GM12865 (cell line): Measurements from ENCODE around the gene PLEKHA5.

Experiments
- DNase-seq: peaks from one replicate; pipeline ENCODE4 v3.0.0; 2010; ENCODE audit warnings: low read depth
- H3K4me3 ChIP-seq: 2 replicates; pipeline ENCODE4 v1.5.1; 2011; ENCODE audit warnings: mild to moderate bottlenecking, low read depth, low read length, control low read depth
- CTCF ChIP-seq: IDR thresholded peaks from 2 replicates; pipeline ENCODE4 v1.5.1; 2011; ENCODE audit warnings: low read length, control low read depth, low read depth, inconsistent platforms; ENCODE audit not compliant: insufficient read depth; ENCODE audit errors: missing control alignments

The PLEKHA5 gene

DNA sequence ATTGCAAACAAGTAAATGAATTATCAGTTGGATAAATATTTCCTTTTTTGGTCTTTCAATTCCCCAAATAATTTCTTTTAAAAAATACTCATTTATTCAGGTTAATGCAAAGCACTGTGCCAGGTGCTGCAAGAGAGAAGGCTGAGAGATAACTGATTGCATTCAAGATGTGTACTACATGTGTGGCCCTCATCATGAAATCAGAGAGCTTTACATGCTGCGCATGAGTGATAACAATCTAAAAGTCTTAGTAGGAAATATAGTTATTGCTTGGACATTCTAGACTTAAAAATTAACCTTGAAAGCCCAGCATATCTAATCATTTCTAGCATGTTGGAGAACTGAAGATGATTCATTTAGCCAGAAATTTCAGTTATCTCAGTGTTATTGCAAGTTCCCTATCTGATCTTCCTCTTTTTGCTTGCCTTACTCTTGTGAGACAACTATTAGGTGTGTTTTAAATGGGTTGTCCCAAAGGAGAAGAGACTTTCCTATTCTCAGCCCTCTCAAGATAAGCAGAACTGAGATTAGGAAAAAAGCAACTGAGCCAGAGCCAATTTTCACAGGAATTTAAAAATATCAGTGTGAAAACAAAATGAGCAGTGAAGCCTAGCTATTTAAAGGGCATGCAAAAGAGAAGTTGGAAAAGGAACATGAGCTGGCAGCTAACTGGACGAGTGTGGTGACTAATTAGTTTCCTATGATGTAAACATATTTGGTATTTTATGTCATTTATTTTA, 60.9 kb downstream of the PLEKHA5 start:
- no peak overlapping the region for H3K4me3 ChIP-seq
- no peak for DNase-seq
- TF ChIP-seq CTCF = no peak

DNA sequence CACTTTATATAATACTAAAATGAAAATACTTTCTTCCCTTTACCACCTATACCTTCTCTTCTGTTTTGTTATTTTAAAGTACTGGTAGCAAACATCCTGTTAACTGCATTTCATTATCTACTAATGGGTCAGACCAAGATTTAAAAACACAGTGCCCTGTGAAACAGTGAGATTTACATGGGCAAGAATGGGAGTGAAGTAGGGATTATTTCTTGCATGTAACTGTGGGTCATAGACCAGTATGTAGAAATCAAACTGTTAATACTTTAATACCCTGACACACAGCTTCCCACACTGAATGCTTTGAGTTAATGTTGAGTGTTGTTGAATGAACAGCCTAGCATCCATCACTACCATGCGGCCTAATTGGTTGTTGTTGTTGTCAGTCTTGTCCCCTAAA, 61.6 kb downstream of the PLEKHA5 start:
- no peak for DNase-seq
- TF ChIP-seq CTCF = no peak

GRCh38 chr12:19191563-19191962, 62.0 kb downstream of the PLEKHA5 start:
- TF ChIP-seq CTCF = no peak
- no peak overlapping the region for H3K4me3 ChIP-seq
- DNase-seq = no peak

More for the DNA sequence above, 61.6 kb downstream of the PLEKHA5 start:
- no peak overlapping the region for H3K4me3 ChIP-seq

DNA sequence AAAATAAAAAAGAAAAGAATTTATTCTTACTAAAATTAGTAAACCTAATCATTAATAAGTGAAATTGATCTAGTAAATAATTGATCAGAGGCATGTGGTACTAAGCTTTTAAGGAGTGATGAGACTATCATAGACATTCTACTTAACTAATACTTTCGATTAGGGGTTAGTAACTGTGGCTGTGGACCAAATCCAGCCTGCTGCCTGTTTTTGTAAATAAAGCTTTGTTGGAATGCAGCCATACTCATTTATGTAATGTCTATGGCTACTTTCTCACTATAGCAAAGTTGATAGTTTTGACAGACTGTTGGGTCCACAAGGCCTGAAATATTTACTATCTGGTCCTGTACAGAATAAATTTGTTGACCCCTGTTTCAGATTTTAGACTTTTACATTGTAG, 63.2 kb downstream of the PLEKHA5 start:
- no peak for TF ChIP-seq CTCF
- no peak for DNase-seq
- H3K4me3 ChIP-seq = no peak overlapping the region

DNA sequence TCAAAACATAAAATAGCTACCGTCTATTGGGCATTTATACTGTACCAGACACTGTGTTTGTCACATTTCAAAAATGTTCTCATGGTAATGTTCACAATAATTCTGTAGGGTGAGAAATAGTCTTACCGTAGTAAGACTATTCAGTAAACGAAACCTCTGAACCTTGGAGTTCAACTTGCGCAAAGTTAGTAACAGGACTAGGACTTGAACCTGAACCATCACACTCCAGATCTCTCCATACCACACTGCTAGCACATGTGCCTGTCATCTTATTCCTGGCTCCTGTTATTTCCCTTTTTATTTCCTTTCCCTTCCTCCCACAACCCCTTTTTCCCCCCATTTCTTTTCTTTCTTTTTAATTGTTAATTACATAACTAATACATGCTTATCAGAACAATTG, 65.4 kb downstream of the PLEKHA5 start:
- DNase-seq = no peak
- no peak overlapping the region for H3K4me3 ChIP-seq
- TF ChIP-seq CTCF = no peak

- no peak overlapping the region for H3K4me3 ChIP-seq
- DNase-seq = no peak
Observed at GRCh38 chr12:19196959-19197630, 67.6 kb downstream of the PLEKHA5 start.

More at GRCh38 chr12:19196959-19197630, 67.6 kb downstream of the PLEKHA5 start:
- TF ChIP-seq CTCF = no peak
